ENCODE measurements around the gene PRSS27. TPM values are rescaled to one million over a fixed set of nuclear protein-coding genes. Genes with fewer than 3 reads are reported as not detected.

Gene PRSS27
- polyA plus RNA-seq, 1 donor (not counting 4 experiments of a cell fraction or from before 2014, with no cell fraction given) = 0.20 TPM

DNA sequence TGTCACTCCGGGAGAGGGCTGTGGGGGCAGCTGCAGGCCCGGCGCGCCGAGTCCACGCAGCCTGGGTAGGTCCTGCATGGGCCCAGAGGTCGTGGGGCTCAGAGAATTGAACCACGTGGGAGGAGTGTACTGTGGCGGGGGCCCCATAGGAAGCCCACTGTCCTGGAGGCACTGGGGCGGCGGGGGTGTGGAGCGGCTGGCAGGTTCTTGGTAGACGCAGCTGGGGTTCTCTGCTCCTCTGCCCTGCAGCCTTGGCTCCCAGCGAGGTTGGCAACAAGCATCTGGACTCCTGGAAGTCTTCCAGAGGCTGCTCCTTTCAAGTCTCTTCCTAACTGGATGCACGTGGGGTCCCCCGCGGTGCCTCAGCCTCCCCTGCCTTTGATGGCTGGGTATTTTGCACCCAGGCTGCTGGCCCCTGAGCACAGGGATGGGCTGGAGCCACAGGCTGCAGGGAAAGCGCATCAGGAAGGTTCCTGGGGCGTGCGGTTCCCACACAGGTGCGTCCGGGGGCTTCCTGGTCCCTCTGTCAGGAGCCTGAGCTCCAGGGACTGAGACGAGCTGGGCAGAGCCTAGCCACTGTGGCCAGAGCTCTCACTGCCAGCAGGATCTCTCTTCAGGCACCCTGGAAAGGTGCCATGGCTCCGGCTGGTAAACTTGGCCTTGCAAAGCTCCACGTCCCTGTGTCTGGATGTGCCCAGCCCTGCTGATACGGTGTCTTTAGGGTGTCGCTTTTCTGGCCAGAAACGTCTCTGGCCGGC, 28.4 kb downstream of the PRSS27 start:
- DNase-seq (ENCODE audit: low read depth, low spot score) (no peak), FAIRE-seq (no peak)
- H3K9me3 ChIP-seq (ENCODE audit: control insufficient read depth, low read depth, low read length) = no peaks in the 10 kb centered on the region
- peaks cover 22 to 23% of the 10 kb centered on the region in 2 experiments for H3K36me3 ChIP-seq (ENCODE audit: control insufficient read depth in 2 of 2, extremely low read depth in 1 of 2, insufficient read depth in 2 of 2, low read length in 2 of 2)
- no peaks in the 10 kb centered on the region for H3K27me3 ChIP-seq (ENCODE audit: control insufficient read depth, extremely low read depth, insufficient read depth, low read length)
- H3K27ac ChIP-seq (ENCODE audit: control insufficient read depth, insufficient read depth, low read length) = no peak overlapping the region
- TF ChIP-seq EZH2 (IDR thresholded peaks at IDR 0.05; ENCODE audit: low read length) = no peak
- TF ChIP-seq, protein P1, sequence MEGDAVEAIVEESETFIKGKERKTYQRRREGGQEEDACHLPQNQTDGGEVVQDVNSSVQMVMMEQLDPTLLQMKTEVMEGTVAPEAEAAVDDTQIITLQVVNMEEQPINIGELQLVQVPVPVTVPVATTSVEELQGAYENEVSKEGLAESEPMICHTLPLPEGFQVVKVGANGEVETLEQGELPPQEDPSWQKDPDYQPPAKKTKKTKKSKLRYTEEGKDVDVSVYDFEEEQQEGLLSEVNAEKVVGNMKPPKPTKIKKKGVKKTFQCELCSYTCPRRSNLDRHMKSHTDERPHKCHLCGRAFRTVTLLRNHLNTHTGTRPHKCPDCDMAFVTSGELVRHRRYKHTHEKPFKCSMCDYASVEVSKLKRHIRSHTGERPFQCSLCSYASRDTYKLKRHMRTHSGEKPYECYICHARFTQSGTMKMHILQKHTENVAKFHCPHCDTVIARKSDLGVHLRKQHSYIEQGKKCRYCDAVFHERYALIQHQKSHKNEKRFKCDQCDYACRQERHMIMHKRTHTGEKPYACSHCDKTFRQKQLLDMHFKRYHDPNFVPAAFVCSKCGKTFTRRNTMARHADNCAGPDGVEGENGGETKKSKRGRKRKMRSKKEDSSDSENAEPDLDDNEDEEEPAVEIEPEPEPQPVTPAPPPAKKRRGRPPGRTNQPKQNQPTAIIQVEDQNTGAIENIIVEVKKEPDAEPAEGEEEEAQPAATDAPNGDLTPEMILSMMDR (optimal IDR thresholded peaks at IDR 0.05 in 1 of 3, IDR thresholded peaks at IDR 0.05 in 1 of 3, conservative IDR thresholded peaks at IDR 0.05 in 1 of 3; ENCODE audit: extremely low read depth in 1 of 3, insufficient read depth in 2 of 3, low read length in 3 of 3) = no peak
- peaks cover 9% of the 10 kb centered on the region for H4K20me1 ChIP-seq (ENCODE audit: control insufficient read depth, extremely low read depth, insufficient read depth, low read length)
- no peak overlapping the region for H3K4me3 ChIP-seq (ENCODE audit: control insufficient read depth in 2 of 3, extremely low read depth in 1 of 3, insufficient read depth in 2 of 3, low read depth in 1 of 3, low read length in 3 of 3)
- no peak overlapping the region for H3K9ac ChIP-seq (ENCODE audit: control insufficient read depth, extremely low read depth, insufficient read depth, low read length)
- dilution Hi-C loops (cut with MboI; ENCODE audit: extremely low pct_ligation_motif_present, low sequenced_read_pairs) = no loop called here
- H3K79me2 ChIP-seq (ENCODE audit: control insufficient read depth, insufficient read depth, low read length) = peaks cover 52% of the 10 kb centered on the region
- H3K4me2 ChIP-seq (ENCODE audit: control insufficient read depth, extremely low read depth, insufficient read depth, low read depth, low read length) = no peak overlapping the region
- H3K9me1 ChIP-seq (ENCODE audit: control insufficient read depth, extremely low read depth, insufficient read depth, low read length) = no peaks in the 10 kb centered on the region
- H3K4me1 ChIP-seq (ENCODE audit: control insufficient read depth, extremely low read depth, insufficient read depth, low read length) = no peaks in the 10 kb centered on the region
- no peak overlapping the region for H2AFZ ChIP-seq (ENCODE audit: control insufficient read depth, low read length)

GRCh38 chr16:2690852-2691251, 29.2 kb downstream of the PRSS27 start:
- FAIRE-seq (no peak), DNase-seq (ENCODE audit: low read depth, low spot score) (no peak)
- no peak overlapping the region for H2AFZ ChIP-seq (ENCODE audit: control insufficient read depth, low read length)
- dilution Hi-C loops (cut with MboI; ENCODE audit: extremely low pct_ligation_motif_present, low sequenced_read_pairs) = no loop called here
- no peak overlapping the region for H3K4me3 ChIP-seq (ENCODE audit: control insufficient read depth in 2 of 3, extremely low read depth in 1 of 3, insufficient read depth in 2 of 3, low read depth in 1 of 3, low read length in 3 of 3)
- H3K4me1 ChIP-seq (ENCODE audit: control insufficient read depth, extremely low read depth, insufficient read depth, low read length) = no peaks in the 10 kb centered on the region
- H3K9me1 ChIP-seq (ENCODE audit: control insufficient read depth, extremely low read depth, insufficient read depth, low read length) = no peaks in the 10 kb centered on the region
- H3K27ac ChIP-seq (ENCODE audit: control insufficient read depth, insufficient read depth, low read length) = no peak overlapping the region
- no peak overlapping the region for H3K9ac ChIP-seq (ENCODE audit: control insufficient read depth, extremely low read depth, insufficient read depth, low read length)
- no peaks in the 10 kb centered on the region for H3K9me3 ChIP-seq (ENCODE audit: control insufficient read depth, low read depth, low read length)
- H3K79me2 ChIP-seq (ENCODE audit: control insufficient read depth, insufficient read depth, low read length) = peaks cover 53% of the 10 kb centered on the region
- peaks cover 9% of the 10 kb centered on the region for H4K20me1 ChIP-seq (ENCODE audit: control insufficient read depth, extremely low read depth, insufficient read depth, low read length)
- TF ChIP-seq EZH2 (IDR thresholded peaks at IDR 0.05; ENCODE audit: low read length) = no peak
- TF ChIP-seq, protein P1 (optimal IDR thresholded peaks at IDR 0.05 in 1 of 3, IDR thresholded peaks at IDR 0.05 in 1 of 3, conservative IDR thresholded peaks at IDR 0.05 in 1 of 3; ENCODE audit: extremely low read depth in 1 of 3, insufficient read depth in 2 of 3, low read length in 3 of 3) = no peak
- H3K36me3 ChIP-seq (ENCODE audit: control insufficient read depth in 2 of 2, extremely low read depth in 1 of 2, insufficient read depth in 2 of 2, low read length in 2 of 2) = peaks cover 22 to 23% of the 10 kb centered on the region in 2 experiments
- H3K4me2 ChIP-seq (ENCODE audit: control insufficient read depth, extremely low read depth, insufficient read depth, low read depth, low read length) = no peak overlapping the region
- no peaks in the 10 kb centered on the region for H3K27me3 ChIP-seq (ENCODE audit: control insufficient read depth, extremely low read depth, insufficient read depth, low read length)
